Esophagus squamous epithelium (tissue), 4 donors: ENCODE data around the gene FAM32A.

Experiments used
- POLR2A ChIP-seq, 4 donors: fragments of 450-650 bp; IDR thresholded peaks; one replicate each; pipeline ENCODE4 v1.6.1; 2017; ENCODE audit warnings: antibody characterized with exemption in 4 of 4, mild to moderate bottlenecking in 4 of 4, moderate library complexity in 3 of 4
- TF ChIP-seq, protein P1 (sequence below), 6 experiments: fragments of 450-650 bp in 4 of 6; fragments of 200-600 bp in 2 of 6; sonication (generic) in 2 of 6; IDR thresholded peaks; one replicate each; pipeline ENCODE4 v1.5.1; 2016 to 2019; ENCODE audit warnings: antibody characterized with exemption in 6 of 6, mild to moderate bottlenecking in 4 of 6, moderate library complexity in 4 of 6

DNA sequence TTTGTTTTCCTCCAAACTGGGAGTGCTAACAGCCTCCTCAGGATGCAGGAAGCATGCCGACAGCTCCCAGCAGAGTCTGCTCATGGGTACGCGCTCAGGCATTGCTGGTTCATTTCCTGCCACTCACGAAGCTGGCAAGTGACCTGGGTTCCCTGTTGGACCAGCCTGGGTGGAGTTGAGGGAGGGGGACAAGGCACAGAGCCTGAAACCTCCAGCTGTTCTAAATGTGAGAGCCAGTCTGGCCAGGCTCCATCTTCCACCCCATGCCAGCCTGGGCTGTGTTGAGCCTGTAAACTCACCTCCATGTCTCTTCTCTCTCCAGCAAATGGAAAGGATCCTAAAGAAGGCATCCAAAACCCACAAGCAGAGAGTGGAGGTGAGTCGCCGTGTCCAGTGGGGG lies 5.0 kb downstream of the FAM32A start:
- TF ChIP-seq, protein P1, sequence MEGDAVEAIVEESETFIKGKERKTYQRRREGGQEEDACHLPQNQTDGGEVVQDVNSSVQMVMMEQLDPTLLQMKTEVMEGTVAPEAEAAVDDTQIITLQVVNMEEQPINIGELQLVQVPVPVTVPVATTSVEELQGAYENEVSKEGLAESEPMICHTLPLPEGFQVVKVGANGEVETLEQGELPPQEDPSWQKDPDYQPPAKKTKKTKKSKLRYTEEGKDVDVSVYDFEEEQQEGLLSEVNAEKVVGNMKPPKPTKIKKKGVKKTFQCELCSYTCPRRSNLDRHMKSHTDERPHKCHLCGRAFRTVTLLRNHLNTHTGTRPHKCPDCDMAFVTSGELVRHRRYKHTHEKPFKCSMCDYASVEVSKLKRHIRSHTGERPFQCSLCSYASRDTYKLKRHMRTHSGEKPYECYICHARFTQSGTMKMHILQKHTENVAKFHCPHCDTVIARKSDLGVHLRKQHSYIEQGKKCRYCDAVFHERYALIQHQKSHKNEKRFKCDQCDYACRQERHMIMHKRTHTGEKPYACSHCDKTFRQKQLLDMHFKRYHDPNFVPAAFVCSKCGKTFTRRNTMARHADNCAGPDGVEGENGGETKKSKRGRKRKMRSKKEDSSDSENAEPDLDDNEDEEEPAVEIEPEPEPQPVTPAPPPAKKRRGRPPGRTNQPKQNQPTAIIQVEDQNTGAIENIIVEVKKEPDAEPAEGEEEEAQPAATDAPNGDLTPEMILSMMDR (IDR thresholded peaks at IDR 0.05) = no peak
- no peak for TF ChIP-seq POLR2A (IDR thresholded peaks at IDR 0.05)
